HG02678 (cell line): ENCODE results near the gene FOXK2.
"Not testable (repeated sequence)": the region's sequence is repeated elsewhere in the genome, so short reads cannot be mapped to it uniquely, and the experiment has no call there.

Experiments
- ATAC-seq: cut with Tn5 transposase; IDR thresholded peaks from one replicate; pipeline ENCODE4 v1.9.1; 2021; ENCODE audit warnings: mild to moderate bottlenecking, moderate library complexity; ENCODE audit not compliant: unreplicated experiment

FOXK2 gene

GRCh38 chr17:82494236-82495055 lies 25.1 kb upstream of the FOXK2 start:
- ATAC-seq: peak; percentile 53

- no peak for ATAC-seq
Observed at GRCh38 chr17:82495844-82496528, 23.5 kb upstream of the FOXK2 start.

- ATAC-seq: peak; percentile 59
Observed at GRCh38 chr17:82496529-82497434, 22.8 kb upstream of the FOXK2 start.

GRCh38 chr17:82497483-82498405 lies 21.8 kb upstream of the FOXK2 start:
- peak; percentile 23 for ATAC-seq

- no peak for ATAC-seq
Observed at GRCh38 chr17:82502207-82502606, 17.3 kb upstream of the FOXK2 start.

- no peak for ATAC-seq
Observed at GRCh38 chr17:82503094-82503727, 16.3 kb upstream of the FOXK2 start.

- no peak for ATAC-seq
Observed at GRCh38 chr17:82503728-82504308, 15.7 kb upstream of the FOXK2 start.

- ATAC-seq: no peak
Observed at GRCh38 chr17:82505296-82505695, 14.2 kb upstream of the FOXK2 start.

- peak; percentile 96 for ATAC-seq
Observed at GRCh38 chr17:82506402-82506801, 13.1 kb upstream of the FOXK2 start.

- no peak for ATAC-seq
Observed at GRCh38 chr17:82507631-82508175, 11.8 kb upstream of the FOXK2 start.

- not testable (repeated sequence) for ATAC-seq
Observed at GRCh38 chr17:82511642-82512041, 7.9 kb upstream of the FOXK2 start.

GRCh38 chr17:82513864-82514263 lies 5.7 kb upstream of the FOXK2 start:
- ATAC-seq: not testable (repeated sequence)

GRCh38 chr17:82517230-82517865 lies 2.2 kb upstream of the FOXK2 start:
- ATAC-seq: no peak

GRCh38 chr17:82519971-82520903 lies 705 bp downstream of the FOXK2 start:
- peak; percentile 5 for ATAC-seq

GRCh38 chr17:82524540-82524939 lies 5.0 kb downstream of the FOXK2 start:
- no peak for ATAC-seq

- ATAC-seq: no peak
Observed at GRCh38 chr17:82525712-82526111, 6.2 kb downstream of the FOXK2 start.

GRCh38 chr17:82527898-82528297 lies 8.4 kb downstream of the FOXK2 start:
- ATAC-seq: no peak
